ENCODE measurements around the gene SPINK8.
"Not testable (repeated sequence)": the region's sequence is repeated elsewhere in the genome, so short reads cannot be mapped to it uniquely, and the experiment has no call there.

The SPINK8 gene

GRCh38 chr3:48333346-48334245 lies at the start of gene SPINK8:
SPINK8 (minus strand) TSS chr3:48333661; CDS start chr3:48328341, 5,320 bp downstream.
- not testable (repeated sequence) for DNase-seq

GRCh38 chr3:48372862-48373435 lies 39.5 kb upstream of the SPINK8 start:
- DNase-seq: no peak

- no peak for DNase-seq
These were observed 38.9 kb upstream of the SPINK8 start for GRCh38 chr3:48372377-48372770.

- no peak for DNase-seq
These were observed 38.4 kb upstream of the SPINK8 start, which contains the start of gene FBXW12 for GRCh38 chr3:48371651-48372376. FBXW12 (plus strand) TSS chr3:48372219; CDS start chr3:48372768, 549 bp downstream.

GRCh38 chr3:48370333-48370713 lies 36.9 kb upstream of the SPINK8 start:
- no peak for DNase-seq

GRCh38 chr3:48369693-48370332 lies 36.4 kb upstream of the SPINK8 start:
- no peak for DNase-seq

- DNase-seq: no peak
These were observed 33.7 kb upstream of the SPINK8 start for GRCh38 chr3:48367201-48367600.

GRCh38 chr3:48364840-48365239 lies 31.4 kb upstream of the SPINK8 start:
- DNase-seq: no peak

GRCh38 chr3:48361928-48362327 lies 28.5 kb upstream of the SPINK8 start:
- DNase-seq: no peak

GRCh38 chr3:48356419-48356818 lies 23.0 kb upstream of the SPINK8 start:
- no peak for DNase-seq

- DNase-seq: no peak
These were observed 20.5 kb upstream of the SPINK8 start for GRCh38 chr3:48353987-48354386.

GRCh38 chr3:48352546-48352945 lies 19.1 kb upstream of the SPINK8 start:
- DNase-seq: no peak

- no peak for DNase-seq
These were observed 14.0 kb upstream of the SPINK8 start for GRCh38 chr3:48347500-48347899.

- DNase-seq: no peak
These were observed 12.6 kb upstream of the SPINK8 start for GRCh38 chr3:48345946-48346572.

- DNase-seq: no peak
These were observed 11.5 kb upstream of the SPINK8 start for GRCh38 chr3:48344867-48345507.

- no peak for DNase-seq
These were observed 10.0 kb upstream of the SPINK8 start for GRCh38 chr3:48343432-48343831.

GRCh38 chr3:48338635-48339034 lies 5.2 kb upstream of the SPINK8 start:
- no peak for DNase-seq

- DNase-seq: not testable (repeated sequence)
These were observed 4.1 kb upstream of the SPINK8 start for GRCh38 chr3:48337536-48337935.

- DNase-seq: not testable (repeated sequence)
These were observed 1.8 kb upstream of the SPINK8 start for GRCh38 chr3:48335286-48335685.

- no peak for DNase-seq
These were observed 1.1 kb upstream of the SPINK8 start for GRCh38 chr3:48334605-48335004.

- DNase-seq: not testable (repeated sequence)
These were observed 1.6 kb downstream of the SPINK8 start for GRCh38 chr3:48331706-48332435.

Measured in fibroblast of skin of right quadriceps (primary cell).